Keratinocyte (primary cell): ENCODE results near the gene RANBP17. TPM values are rescaled to one million over a fixed set of nuclear protein-coding genes. Genes with fewer than 3 reads are reported as not detected.

Experiments used
- DNase-seq: peaks from one replicate; pipeline ENCODE4 v3.0.0-alpha.2; 2011; ENCODE audit warnings: low read depth, missing footprints, low spot score
- FAIRE-seq: peaks from 2 replicates; lab custom pipeline; 2011; peaks lifted over from hg19 to GRCh38; lab: Jason Lieb, UNC
- H2AFZ ChIP-seq: 2 replicates; pipeline ENCODE4 v1.6.0; 2012; ENCODE audit warnings: low read length, control low read depth, inconsistent platforms; ENCODE audit not compliant: control insufficient read depth
- H3K27ac ChIP-seq: 2 replicates; pipeline ENCODE4 v1.5.1; 2011; ENCODE audit warnings: low read length; ENCODE audit not compliant: control insufficient read depth, insufficient read depth
- H3K27me3 ChIP-seq: 3 replicates; pipeline ENCODE4 v1.6.0; 2011; ENCODE audit warnings: low read length; ENCODE audit not compliant: control insufficient read depth, insufficient read depth; ENCODE audit errors: extremely low read depth
- H3K36me3 ChIP-seq, 2 experiments: 2 replicates in 1 of 2; 3 replicates in 1 of 2; pipeline ENCODE4 v1.5.1; 2011; ENCODE audit warnings: low read length in 2 of 2, mild to moderate bottlenecking in 1 of 2; ENCODE audit not compliant: control insufficient read depth in 2 of 2, insufficient read depth in 2 of 2; ENCODE audit errors: extremely low read depth in 1 of 2
- H3K4me1 ChIP-seq: 3 replicates; pipeline ENCODE4 v1.5.1; 2011; ENCODE audit warnings: low read length; ENCODE audit not compliant: control insufficient read depth, insufficient read depth; ENCODE audit errors: extremely low read depth
- H3K4me2 ChIP-seq: 3 replicates; pipeline ENCODE4 v1.6.0; 2011; ENCODE audit warnings: low read depth, low read length; ENCODE audit not compliant: control insufficient read depth, insufficient read depth; ENCODE audit errors: extremely low read depth
- H3K4me3 ChIP-seq, 3 experiments: fragments of 200-600 bp in 1 of 3; sonication (generic) in 1 of 3; 2 replicates in 2 of 3; 3 replicates in 1 of 3; pipeline ENCODE4 v1.5.1; 2011 to 2016; ENCODE audit warnings: low read length in 3 of 3, mild to moderate bottlenecking in 3 of 3, control low read depth in 2 of 3, inconsistent platforms in 1 of 3, low read depth in 1 of 3, mixed read lengths in 1 of 3, mixed run types in 1 of 3, moderate library complexity in 1 of 3; ENCODE audit not compliant: control insufficient read depth in 2 of 3, insufficient read depth in 2 of 3; ENCODE audit errors: extremely low read depth in 1 of 3
- H3K79me2 ChIP-seq: 2 replicates; pipeline ENCODE4 v1.6.0; 2012; ENCODE audit warnings: low read length; ENCODE audit not compliant: control insufficient read depth, insufficient read depth
- H3K9ac ChIP-seq: 3 replicates; pipeline ENCODE4 v1.6.0; 2011; ENCODE audit warnings: low read length; ENCODE audit not compliant: control insufficient read depth, insufficient read depth; ENCODE audit errors: extremely low read depth
- H3K9me1 ChIP-seq: 3 replicates; pipeline ENCODE4 v1.6.0; 2011; ENCODE audit warnings: low read length; ENCODE audit not compliant: control insufficient read depth, insufficient read depth; ENCODE audit errors: extremely low read depth
- H3K9me3 ChIP-seq: 2 replicates; pipeline ENCODE4 v1.5.1; 2012; ENCODE audit warnings: low read depth, low read length; ENCODE audit not compliant: control insufficient read depth
- H4K20me1 ChIP-seq: 3 replicates; pipeline ENCODE4 v1.6.0; 2011; ENCODE audit warnings: low read length; ENCODE audit not compliant: control insufficient read depth, insufficient read depth; ENCODE audit errors: extremely low read depth
- CTCF ChIP-seq, 3 experiments: IDR thresholded peaks in 1 of 3; conservative IDR thresholded peaks in 1 of 3; optimal IDR thresholded peaks in 1 of 3; 2 replicates in 2 of 3; 3 replicates in 1 of 3; pipeline versions ENCODE3 to v1.5.1; 2011; ENCODE audit warnings: low read length in 3 of 3, mild to moderate bottlenecking in 3 of 3, moderate library complexity in 2 of 3, control low read depth in 1 of 3, inconsistent platforms in 1 of 3; ENCODE audit not compliant: insufficient read depth in 2 of 3; ENCODE audit errors: extremely low read depth in 1 of 3
- EZH2 ChIP-seq: IDR thresholded peaks from one replicate; pipeline ENCODE4 v1.6.1; 2012; ENCODE audit warnings: inconsistent platforms, mild to moderate bottlenecking, low read length, moderate library complexity
- dilution Hi-C: fragments of 300-500 bp; cut with MboI; formaldehyde crosslinking; loops from one replicate; pipeline ENCODE4 v1.7.0; 2020; ENCODE audit warnings: low sequenced_read_pairs; ENCODE audit not compliant: extremely low pct_ligation_motif_present
- polyA plus RNA-seq, 5 experiments: library from polyadenylated mRNA; depleted of rRNA in 3 of 5; stranded (reverse) in 3 of 5; stranded (forward) in 1 of 5; unstranded in 1 of 5; fragments of >200 nt; gene quantifications; 1 replicate in 1 of 5; 2 replicates in 3 of 5; 3 replicates in 1 of 5; pipeline versions ENCODE4 v1.2.1 to v1.2.3, GENCODE V29; 2011 to 2012; ENCODE audit warnings: missing spikeins in 2 of 5, low read depth in 1 of 5, low replicate concordance in 1 of 5

Gene RANBP17
- polyA plus RNA-seq, 1 donor (not counting 4 experiments of a cell fraction or from before 2014, with no cell fraction given) = 0.97 TPM

DNA sequence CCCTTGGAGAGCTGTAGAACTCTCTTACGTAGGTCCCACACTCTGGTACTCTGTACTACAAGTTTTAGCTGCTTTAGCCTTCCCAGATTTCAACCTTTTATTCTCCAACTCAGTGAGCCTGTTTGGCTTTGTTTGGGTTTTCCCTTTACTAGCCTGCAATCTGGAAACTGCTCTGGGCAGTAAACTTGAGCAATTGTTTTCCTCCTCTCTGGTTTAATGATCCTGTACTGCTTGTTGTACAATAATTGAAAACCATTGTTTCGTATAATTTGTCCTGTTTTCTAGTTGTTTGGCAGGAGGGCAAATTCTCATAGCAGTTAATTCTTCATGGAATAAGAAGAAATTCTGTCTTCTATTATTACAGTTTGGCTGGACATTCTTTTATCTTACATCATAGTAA is 384.4 kb downstream of the RANBP17 start:
- H3K9ac ChIP-seq = no peak overlapping the region
- no peaks in the 10 kb centered on the region for H3K4me1 ChIP-seq
- H3K36me3 ChIP-seq = no peaks in the 10 kb centered on the region
- TF ChIP-seq CTCF (optimal IDR thresholded peaks at IDR 0.05 in 1 of 3, IDR thresholded peaks at IDR 0.05 in 1 of 3, conservative IDR thresholded peaks at IDR 0.05 in 1 of 3; ENCODE audit: extremely low read depth in 1 of 3, insufficient read depth in 2 of 3, low read length in 3 of 3) (no peak), EZH2 (no peak)
- H2AFZ ChIP-seq = no peak overlapping the region
- no peaks in the 10 kb centered on the region for H3K9me3 ChIP-seq
- no peaks in the 10 kb centered on the region for H3K9me1 ChIP-seq
- H4K20me1 ChIP-seq = no peaks in the 10 kb centered on the region
- no peaks in the 10 kb centered on the region for H3K79me2 ChIP-seq
- DNase-seq (no peak), FAIRE-seq (no peak)
- dilution Hi-C loops = no loop called here
- H3K4me2 ChIP-seq = no peak overlapping the region
- H3K4me3 ChIP-seq = no peak overlapping the region
- H3K27me3 ChIP-seq = no peaks in the 10 kb centered on the region
- H3K27ac ChIP-seq = no peak overlapping the region

DNA sequence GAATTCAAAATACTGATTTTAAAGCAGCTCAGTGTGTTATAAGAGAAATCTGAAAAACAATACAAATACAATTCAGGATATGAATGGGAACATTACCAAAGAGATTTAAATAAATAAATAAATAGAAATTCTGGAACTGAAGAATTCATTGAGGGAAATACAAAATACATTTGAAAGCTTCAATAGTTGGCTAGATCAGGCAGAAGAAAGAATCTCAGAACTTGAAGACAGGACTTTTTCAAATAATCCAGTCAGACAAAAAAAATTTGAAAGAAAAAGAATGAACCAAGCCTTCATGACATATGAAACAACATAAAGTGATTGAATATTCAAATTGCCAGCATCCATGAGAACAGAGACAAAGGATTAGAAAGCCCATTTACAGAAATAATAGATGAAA is 387.6 kb downstream of the RANBP17 start:
- Histone ChIP-seq H3K79me2 (no peaks in the 10 kb centered on the region), H3K9me1 (no peaks in the 10 kb centered on the region), H3K36me3 (no peaks in the 10 kb centered on the region), H3K4me3 (no peak overlapping the region), H4K20me1 (no peaks in the 10 kb centered on the region), H3K4me2 (no peak overlapping the region), H2AFZ (no peak overlapping the region), H3K9ac (no peak overlapping the region), H3K4me1 (no peaks in the 10 kb centered on the region), H3K27me3 (no peaks in the 10 kb centered on the region), H3K27ac (no peak overlapping the region), H3K9me3 (no peaks in the 10 kb centered on the region)
- DNase-seq (no peak), FAIRE-seq (no peak)
- dilution Hi-C loops = no loop called here
- TF ChIP-seq CTCF (optimal IDR thresholded peaks at IDR 0.05 in 1 of 3, IDR thresholded peaks at IDR 0.05 in 1 of 3, conservative IDR thresholded peaks at IDR 0.05 in 1 of 3; ENCODE audit: extremely low read depth in 1 of 3, insufficient read depth in 2 of 3, low read length in 3 of 3) (no peak), EZH2 (no peak)
